Activated T-helper 9 cell treated with anti-CD3 and anti-CD28 coated beads, Interleukin-2, amount 50 U/mL, for 16 hours (primary cell): Measurements from ENCODE around the gene ABCD4.
"Not testable (repeated sequence)": the region's sequence is repeated elsewhere in the genome, so short reads cannot be mapped to it uniquely, and the experiment has no call there.

Experiments
- DNase-seq: peaks from one replicate; pipeline ENCODE4 v3.0.0-alpha.2; 2020; ENCODE audit warnings: low read depth

The ABCD4 gene

GRCh38 chr14:74302634-74303569 is at the start of gene ABCD4:
Gene ABCD4, minus strand, starts transcription at chr14:74302934. Its CDS starts 22 bp downstream, at chr14:74302912.
- peak; percentile 80 for DNase-seq

GRCh38 chr14:74350928-74351323 is 48.2 kb upstream of the ABCD4 start:
- no peak for DNase-seq

DNA sequence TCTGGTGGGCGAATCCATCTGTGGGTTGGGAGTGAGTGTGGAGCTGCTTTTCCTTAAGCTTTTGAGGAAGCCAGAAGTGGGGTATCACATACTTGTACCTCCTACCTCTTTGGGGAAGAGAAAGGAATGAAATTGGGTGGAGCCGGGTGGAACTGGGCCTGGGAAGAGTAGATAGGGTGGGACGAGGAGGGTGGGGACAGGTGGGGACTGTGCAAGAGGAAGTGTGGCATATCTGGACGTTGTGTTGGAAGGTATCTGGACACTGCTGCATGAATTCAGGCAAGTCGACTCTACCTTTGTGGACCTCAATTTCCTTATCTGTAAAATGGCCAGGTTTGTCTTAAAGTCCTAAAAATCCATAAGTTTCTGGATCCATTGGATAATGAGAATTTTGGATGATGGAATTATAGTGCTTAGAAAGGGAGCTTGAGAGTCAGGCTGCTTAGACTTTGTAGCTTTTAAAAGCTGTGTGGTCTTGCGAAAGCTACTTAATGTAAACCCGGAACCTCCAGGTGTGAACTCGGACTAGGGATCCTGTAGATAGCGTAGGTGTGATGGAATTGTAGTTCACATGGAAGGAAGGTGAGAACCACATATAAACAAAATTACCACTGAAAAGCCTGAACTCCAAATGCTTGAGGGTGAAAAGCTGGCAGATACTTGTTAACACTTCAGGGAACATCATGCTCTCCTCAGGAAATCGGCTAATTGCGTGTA is 47.6 kb upstream of the ABCD4 start:
- no peak for DNase-seq

DNA sequence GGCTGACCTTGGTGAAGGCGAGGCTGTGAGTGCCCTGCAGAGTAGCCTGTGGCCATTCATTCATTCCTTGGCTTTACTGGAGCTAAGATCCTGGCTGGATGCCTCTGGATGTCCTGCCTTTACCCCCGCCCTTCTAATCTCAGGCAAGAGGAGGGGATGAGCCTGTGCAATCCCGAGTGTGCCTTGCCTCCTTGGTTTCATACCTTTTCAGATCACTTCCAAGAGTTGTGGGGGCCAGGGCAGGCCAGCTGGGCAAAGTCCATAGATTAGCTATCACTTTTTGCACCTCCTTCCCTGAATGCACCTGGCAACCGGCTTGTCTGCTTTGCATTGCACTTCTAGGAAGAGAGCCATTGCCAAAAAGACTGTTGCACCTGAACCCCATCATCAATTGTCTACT is 47.0 kb upstream of the ABCD4 start:
- no peak for DNase-seq

DNA sequence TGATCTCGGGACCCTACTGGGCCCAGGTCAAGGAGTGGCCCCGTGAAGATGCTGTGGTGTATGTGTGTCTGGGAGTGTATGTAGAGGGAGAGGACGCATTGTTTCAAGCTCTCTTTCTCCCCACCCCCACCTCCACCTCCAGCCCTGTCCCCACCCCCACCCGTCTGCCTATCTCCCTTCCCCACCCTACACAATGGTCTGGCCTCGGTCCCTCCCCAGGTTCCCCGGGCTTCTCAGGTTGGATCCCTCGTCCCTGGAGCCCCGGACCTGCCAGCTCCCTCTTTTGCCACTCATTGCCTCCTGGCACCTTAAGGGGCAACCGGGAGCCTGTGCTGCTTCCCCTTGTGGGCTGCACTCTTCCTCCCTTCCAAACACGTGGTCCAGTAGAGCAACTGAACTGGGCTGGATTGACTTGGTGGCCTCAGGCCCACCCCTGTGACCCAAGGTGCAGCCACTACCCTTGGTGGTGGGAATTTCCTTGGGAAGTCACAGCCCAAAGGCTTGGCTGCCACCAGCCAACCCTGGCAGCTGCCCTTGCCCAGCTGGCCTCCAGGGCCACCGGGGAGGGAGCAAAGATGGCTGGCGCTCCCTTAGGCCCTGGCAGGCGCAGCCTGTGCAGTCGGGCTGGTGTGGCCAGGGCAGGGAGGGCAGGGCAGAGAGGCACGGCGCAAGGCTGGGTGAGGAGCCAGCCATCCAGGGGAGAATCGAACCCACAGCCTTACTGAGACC is 46.2 kb upstream of the ABCD4 start:
- no peak for DNase-seq

DNA sequence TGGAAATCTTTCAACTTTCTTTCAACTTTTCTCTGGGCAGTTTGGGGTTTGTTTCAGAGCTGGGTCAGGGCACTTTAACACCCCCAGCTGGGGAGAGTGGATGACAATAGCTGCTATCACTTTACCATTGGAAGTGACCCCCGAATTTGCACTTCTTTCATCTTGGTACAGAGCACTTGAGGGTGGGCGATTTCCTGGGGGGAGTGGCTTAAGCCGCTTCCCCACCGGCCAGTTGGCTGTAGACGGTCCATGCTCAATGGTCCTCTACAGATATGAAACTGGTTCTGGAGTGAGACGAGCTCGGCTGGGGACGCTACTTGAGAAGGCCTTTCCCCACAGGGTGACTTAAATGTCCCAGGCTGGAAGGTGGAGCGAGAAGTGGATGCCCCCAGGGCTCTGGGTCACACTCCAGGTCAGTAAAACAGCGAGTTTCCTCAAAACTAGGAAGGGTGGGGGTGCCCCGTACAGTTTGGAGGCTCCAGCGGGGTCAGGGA is 45.6 kb upstream of the ABCD4 start, which contains the start of gene VRTN:
VRTN (plus strand) TSS at position 231 of the 494 bp plus-strand sequence. CDS start 8,313 bp downstream, outside the sequence.
- DNase-seq: no peak

- DNase-seq: no peak
Observed at GRCh38 chr14:74347795-74348100, 45.0 kb upstream of the ABCD4 start.

DNA sequence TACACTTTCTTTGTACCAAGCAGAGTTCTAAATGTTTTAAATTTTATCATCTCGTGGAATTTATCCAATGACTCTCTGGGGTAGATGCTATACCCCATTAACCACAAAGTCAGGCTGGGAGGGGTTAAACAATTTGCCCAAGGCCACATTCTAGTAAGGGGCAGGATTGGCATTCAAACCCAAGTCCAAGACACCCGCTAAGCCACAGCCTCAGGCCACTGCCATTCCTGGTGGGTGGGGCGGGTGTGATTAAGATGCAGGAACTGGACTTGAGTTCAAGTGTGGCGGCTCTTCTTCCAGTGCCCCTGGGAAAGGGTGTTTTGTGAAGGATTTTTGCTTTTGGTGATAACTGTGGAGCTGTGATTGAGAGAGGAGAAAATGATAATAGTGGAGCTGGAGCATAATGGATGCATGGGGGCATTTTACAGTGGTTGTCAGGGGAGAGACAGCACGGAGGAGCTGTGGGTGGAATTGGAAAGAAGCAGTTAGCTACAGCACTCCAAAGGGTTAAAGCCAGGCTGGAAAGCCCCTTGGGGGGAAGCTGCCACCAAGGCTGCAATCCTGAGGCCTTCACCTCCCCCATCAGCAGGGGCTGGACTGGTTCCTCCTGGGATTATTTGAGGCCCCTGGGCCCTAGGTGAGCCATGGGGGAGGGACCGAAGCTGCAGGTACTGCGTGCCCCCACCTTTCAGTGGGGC is 44.5 kb upstream of the ABCD4 start:
- no peak for DNase-seq

- DNase-seq: no peak
Observed at GRCh38 chr14:74346341-74346740, 43.6 kb upstream of the ABCD4 start.

- no peak for DNase-seq
Observed at GRCh38 chr14:74333909-74334308, 31.2 kb upstream of the ABCD4 start.

- DNase-seq: not testable (repeated sequence)
Observed at GRCh38 chr14:74329950-74330552, 27.3 kb upstream of the ABCD4 start.

DNA sequence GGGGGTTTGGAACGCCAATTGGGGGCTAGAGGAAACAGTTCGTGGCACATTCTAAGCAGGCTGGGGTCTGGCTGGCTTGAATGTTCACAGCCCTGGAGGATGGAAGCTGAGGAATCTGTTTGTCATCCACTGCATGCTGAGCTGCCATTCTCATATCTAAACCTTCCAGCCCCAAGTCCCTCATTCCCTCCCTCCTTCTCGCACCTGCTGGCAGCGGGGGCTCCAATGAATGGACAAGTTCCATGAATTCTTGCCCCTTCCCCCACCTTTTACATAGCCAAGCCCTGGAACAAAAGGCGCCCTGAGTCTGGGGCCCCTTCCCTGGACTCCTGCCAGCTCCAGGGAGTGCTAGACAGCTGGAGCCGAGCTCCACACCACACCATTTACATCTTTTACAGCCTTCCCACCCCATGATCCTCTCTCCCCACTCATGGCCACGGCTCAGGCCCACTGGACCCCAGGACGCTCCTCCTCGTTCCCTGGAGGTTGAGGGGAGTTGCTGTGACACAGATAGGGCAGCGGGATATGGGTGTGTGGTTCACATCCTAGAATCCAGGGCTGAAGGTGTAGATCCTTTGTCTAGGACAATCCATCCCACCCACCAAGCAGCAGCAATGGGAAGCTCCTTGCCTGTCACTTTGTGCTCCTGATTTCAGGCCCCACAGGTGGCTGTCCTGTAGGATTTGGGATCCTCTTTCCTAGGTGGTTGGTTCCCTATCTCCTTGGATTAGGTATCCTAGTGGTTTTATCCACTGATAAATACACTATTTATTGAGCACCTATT is 23.8 kb upstream of the ABCD4 start:
- DNase-seq: no peak

DNA sequence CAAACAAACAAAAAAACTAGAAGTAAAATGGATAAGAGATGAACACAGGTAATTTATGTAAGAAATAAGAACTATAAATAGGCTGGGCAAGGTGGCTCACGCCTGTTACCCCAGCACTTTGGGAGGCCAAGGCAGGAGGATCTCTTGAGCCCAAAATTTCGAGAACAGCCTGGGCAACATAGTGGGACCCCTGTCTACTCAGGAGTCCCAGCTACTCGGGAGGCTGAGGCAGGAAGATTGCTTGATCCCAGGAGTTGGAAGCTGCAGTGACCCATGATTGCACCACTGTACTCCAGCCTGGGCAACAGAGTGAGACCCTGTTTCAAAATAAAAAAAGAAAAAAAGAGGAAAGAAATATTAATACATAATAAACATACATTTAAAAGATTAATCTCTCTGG is 22.7 kb upstream of the ABCD4 start:
- DNase-seq: no peak

- DNase-seq: no peak
Observed at GRCh38 chr14:74324931-74325361, 22.2 kb upstream of the ABCD4 start.

DNA sequence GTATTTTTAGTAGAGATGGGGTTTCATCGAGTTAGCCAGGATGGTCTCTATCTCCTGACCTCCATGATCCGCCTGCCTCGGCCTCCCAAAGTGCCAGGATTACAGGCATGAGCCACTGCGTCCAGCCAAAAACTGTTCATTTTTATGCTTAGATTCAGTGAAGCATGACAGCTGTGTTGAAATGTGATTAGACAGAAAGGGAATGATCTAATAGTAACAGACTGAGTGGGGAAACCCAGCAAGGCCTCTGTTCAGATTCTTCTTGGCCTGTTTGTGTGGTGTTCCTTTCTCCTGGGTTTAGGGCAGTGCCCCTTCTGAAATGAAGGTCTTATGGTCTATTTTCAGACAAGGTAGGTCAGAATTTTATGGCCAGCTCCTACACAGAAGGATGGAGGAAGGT is 11.8 kb upstream of the ABCD4 start:
- no peak for DNase-seq

GRCh38 chr14:74313601-74314000 is 10.9 kb upstream of the ABCD4 start:
- DNase-seq: no peak

DNA sequence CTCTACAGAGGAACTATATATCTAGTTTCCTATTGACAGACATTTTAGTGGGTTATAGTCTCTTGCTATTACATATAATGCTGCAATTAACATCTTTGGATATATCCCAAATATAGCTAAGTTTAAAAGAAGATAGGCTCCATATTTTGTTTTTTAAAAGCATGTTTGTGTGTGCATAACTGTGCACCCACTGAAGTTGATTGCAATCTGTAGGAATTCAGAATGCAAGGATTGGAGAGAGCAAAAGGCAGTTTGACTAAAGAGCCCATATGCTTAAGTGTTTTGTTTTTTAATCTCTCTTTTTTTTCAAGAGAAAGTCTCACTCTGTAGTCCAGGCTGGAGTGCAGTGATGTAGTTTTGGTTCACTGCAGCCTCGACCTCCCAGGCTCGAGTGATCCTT is 9.4 kb upstream of the ABCD4 start:
- DNase-seq: no peak

- no peak for DNase-seq
Observed at GRCh38 chr14:74309125-74310022, 6.6 kb upstream of the ABCD4 start.

- DNase-seq: no peak
Observed at GRCh38 chr14:74308695-74309094, 6.0 kb upstream of the ABCD4 start.
